Sigmoid colon (tissue), 4 donors: ENCODE measurements around the gene GLRA1.

ENCODE experiments used
- CTCF ChIP-seq, 4 experiments: fragments of 450-650 bp in 3 of 4; fragments of 200-600 bp in 1 of 4; IDR thresholded peaks; one replicate each; pipeline ENCODE4 v1.5.1; 2016 to 2019; ENCODE audit warnings: antibody characterized with exemption in 4 of 4, mild to moderate bottlenecking in 3 of 4, moderate library complexity in 2 of 4
- POLR2AphosphoS5 ChIP-seq, 4 donors: sonication (generic); formaldehyde crosslinking; IDR thresholded peaks; one replicate each; pipeline ENCODE4 v1.6.1; 2017; ENCODE audit warnings: antibody characterized with exemption in 4 of 4

- no peak for TF ChIP-seq CTCF (IDR thresholded peaks at IDR 0.05)
- no peak for TF ChIP-seq POLR2AphosphoS5 (IDR thresholded peaks at IDR 0.05)
Observed at GRCh38 chr5:151896031-151896691, 28.5 kb downstream of the GLRA1 start.
